ENCODE results near the gene TMEM217.

DNA sequence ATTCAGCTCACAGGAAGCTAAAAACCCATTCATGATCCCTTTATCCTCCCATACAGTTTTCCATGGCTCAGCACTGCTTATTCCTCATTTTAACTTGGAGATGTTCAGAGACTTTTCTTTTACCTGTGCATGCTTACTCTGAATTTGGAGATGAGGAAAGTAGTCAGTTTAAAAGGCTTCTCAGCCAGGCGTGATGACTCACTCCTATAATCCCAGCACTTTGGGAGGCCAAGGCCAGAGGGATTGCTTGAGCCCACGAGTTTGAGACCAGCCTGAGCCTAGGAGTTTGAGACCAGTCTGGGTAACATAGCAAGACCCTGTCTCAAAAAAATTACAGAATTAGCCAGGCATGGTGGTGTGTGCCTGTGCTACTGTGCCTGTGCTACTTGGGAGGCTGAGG, 30.3 kb upstream of the TMEM217 start:
- TF ChIP-seq EZH2phosphoT487 (IDR thresholded peaks at IDR 0.05; ENCODE audit: low read depth, severe bottlenecking, unreplicated experiment) = no peak
- TF ChIP-seq, protein P1, sequence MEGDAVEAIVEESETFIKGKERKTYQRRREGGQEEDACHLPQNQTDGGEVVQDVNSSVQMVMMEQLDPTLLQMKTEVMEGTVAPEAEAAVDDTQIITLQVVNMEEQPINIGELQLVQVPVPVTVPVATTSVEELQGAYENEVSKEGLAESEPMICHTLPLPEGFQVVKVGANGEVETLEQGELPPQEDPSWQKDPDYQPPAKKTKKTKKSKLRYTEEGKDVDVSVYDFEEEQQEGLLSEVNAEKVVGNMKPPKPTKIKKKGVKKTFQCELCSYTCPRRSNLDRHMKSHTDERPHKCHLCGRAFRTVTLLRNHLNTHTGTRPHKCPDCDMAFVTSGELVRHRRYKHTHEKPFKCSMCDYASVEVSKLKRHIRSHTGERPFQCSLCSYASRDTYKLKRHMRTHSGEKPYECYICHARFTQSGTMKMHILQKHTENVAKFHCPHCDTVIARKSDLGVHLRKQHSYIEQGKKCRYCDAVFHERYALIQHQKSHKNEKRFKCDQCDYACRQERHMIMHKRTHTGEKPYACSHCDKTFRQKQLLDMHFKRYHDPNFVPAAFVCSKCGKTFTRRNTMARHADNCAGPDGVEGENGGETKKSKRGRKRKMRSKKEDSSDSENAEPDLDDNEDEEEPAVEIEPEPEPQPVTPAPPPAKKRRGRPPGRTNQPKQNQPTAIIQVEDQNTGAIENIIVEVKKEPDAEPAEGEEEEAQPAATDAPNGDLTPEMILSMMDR (IDR thresholded peaks at IDR 0.05; ENCODE audit: poor library complexity) = no peak

Data from hepatocyte (in vitro differentiated cells).